BE2C (cell line): ENCODE data around the gene PCSK2.

Source experiments
- DNase-seq: peaks from one replicate; pipeline ENCODE4 v3.0.0-alpha.2; 2020
- H3K27me3 ChIP-seq: fragments of 250-450 bp; sonication (Bioruptor Pico); 2 replicates; pipeline ENCODE4 v1.5.1; 2020; ENCODE audit warnings: mild to moderate bottlenecking
- H3K36me3 ChIP-seq: fragments of 250-450 bp; sonication (Bioruptor Pico); 2 replicates; pipeline ENCODE4 v1.5.1; 2020; ENCODE audit warnings: mild to moderate bottlenecking
- H3K4me1 ChIP-seq: fragments of 250-450 bp; sonication (Bioruptor Pico); 2 replicates; pipeline ENCODE4 v1.5.1; 2020
- H3K4me3 ChIP-seq: 2 replicates; pipeline ENCODE4 v1.5.1; 2011; ENCODE audit warnings: low read depth, low read length
- H3K9me3 ChIP-seq: fragments of 250-450 bp; sonication (Bioruptor Pico); 2 replicates; pipeline ENCODE4 v1.5.1; 2020
- TF ChIP-seq, protein P1 (sequence below): IDR thresholded peaks from 2 replicates; pipeline ENCODE4 v1.5.1; 2012; ENCODE audit warnings: mild to moderate bottlenecking, low read depth, low read length

PCSK2 gene

GRCh38 chr20:17482536-17482935, 255.7 kb downstream of the PCSK2 start:
- TF ChIP-seq, protein P1, sequence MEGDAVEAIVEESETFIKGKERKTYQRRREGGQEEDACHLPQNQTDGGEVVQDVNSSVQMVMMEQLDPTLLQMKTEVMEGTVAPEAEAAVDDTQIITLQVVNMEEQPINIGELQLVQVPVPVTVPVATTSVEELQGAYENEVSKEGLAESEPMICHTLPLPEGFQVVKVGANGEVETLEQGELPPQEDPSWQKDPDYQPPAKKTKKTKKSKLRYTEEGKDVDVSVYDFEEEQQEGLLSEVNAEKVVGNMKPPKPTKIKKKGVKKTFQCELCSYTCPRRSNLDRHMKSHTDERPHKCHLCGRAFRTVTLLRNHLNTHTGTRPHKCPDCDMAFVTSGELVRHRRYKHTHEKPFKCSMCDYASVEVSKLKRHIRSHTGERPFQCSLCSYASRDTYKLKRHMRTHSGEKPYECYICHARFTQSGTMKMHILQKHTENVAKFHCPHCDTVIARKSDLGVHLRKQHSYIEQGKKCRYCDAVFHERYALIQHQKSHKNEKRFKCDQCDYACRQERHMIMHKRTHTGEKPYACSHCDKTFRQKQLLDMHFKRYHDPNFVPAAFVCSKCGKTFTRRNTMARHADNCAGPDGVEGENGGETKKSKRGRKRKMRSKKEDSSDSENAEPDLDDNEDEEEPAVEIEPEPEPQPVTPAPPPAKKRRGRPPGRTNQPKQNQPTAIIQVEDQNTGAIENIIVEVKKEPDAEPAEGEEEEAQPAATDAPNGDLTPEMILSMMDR: no peak
- Histone ChIP-seq H3K4me1 (peaks cover 3% of the 10 kb centered on the region; the same call in 1 of the 2 replicates), H3K27me3 (peaks cover 22% of the 10 kb centered on the region), H3K9me3 (no peaks in the 10 kb centered on the region), H3K4me3 (no peak overlapping the region), H3K36me3 (no peaks in the 10 kb centered on the region)
- DNase-seq: no peak

DNA sequence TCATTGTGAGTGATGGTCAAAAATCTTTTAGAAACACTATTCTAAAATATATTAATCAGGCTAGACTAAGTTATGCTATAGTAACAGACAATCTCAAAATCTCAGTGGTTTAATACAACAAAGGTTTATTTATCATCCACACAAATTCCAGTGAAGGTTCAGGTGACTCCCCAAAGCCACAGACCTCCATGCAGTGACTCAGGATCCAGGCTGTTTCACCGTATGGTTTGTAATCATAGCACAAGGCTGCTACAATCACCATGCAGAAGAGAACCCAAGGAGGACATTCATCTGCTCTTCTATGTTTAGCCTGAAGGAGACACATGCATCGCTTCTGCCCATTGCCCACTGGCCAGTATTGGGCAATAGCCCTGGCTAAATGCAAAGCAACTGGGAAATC, 258.2 kb downstream of the PCSK2 start:
- Histone ChIP-seq H3K27me3 (peaks cover 23% of the 10 kb centered on the region), H3K4me3 (no peak overlapping the region), H3K9me3 (no peaks in the 10 kb centered on the region), H3K36me3 (no peaks in the 10 kb centered on the region), H3K4me1 (no peaks in the 10 kb centered on the region)
- TF ChIP-seq, protein P1: no peak
- DNase-seq: no peak

GRCh38 chr20:17488916-17489600, 262.2 kb downstream of the PCSK2 start:
- Histone ChIP-seq H3K4me1 (no peaks in the 10 kb centered on the region), H3K4me3 (no peak overlapping the region), H3K27me3 (peaks cover 15% of the 10 kb centered on the region), H3K9me3 (no peaks in the 10 kb centered on the region), H3K36me3 (no peaks in the 10 kb centered on the region)
- DNase-seq: no peak
- TF ChIP-seq, protein P1: no peak

DNA sequence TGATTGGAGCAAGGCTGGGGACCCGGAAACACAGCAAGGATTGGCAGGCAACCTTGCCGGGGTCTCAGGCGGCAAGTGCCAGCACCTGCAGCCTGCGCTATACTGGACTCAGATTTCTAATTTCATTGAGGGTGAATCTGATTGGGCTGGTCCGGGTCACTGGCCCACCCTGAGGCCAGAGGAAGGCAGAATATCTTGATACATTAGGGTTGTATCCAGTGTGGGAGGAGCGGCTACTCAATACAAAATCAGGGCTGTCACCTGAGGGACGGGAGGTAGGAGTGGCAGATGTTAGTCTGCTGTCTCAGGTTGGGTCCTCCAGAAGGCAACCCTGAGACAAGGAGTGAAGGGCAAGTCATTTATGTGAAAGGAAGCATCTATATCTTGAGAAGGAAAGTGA, 263.7 kb downstream of the PCSK2 start:
- no peak for DNase-seq
- TF ChIP-seq, protein P1: no peak

GRCh38 chr20:17491041-17491440, 264.2 kb downstream of the PCSK2 start:
- H3K4me1 ChIP-seq: no peaks in the 10 kb centered on the region
- H3K27me3 ChIP-seq: peaks cover 13% of the 10 kb centered on the region
- no peaks in the 10 kb centered on the region for H3K36me3 ChIP-seq
- no peaks in the 10 kb centered on the region for H3K9me3 ChIP-seq
- TF ChIP-seq, protein P1: no peak
- H3K4me3 ChIP-seq: no peak overlapping the region
- no peak for DNase-seq

More for the DNA sequence above, 263.7 kb downstream of the PCSK2 start:
- Histone ChIP-seq H3K4me1 (no peaks in the 10 kb centered on the region), H3K36me3 (no peaks in the 10 kb centered on the region), H3K27me3 (peaks cover 11% of the 10 kb centered on the region), H3K4me3 (no peak overlapping the region), H3K9me3 (no peaks in the 10 kb centered on the region)

DNA sequence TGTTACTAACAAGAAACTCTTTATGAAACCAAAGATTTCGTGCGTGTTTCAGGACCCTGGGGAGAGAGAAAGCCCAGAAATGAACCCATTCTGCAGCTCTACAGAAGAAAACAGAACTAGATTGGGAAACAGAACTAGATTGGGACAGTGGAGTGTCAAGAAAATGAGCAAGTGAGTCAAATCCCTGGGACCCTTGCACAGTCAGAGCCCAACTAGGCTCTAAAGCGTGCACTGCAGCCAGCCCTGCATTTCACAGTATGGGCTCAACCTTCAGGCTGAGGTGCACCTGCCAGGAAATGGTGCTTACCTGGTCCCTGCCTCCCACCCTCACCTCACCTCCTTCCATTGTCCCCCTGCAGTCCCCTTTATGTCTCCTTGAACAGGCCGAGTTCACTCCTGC, 264.6 kb downstream of the PCSK2 start:
- no peak overlapping the region for H3K4me3 ChIP-seq
- H3K36me3 ChIP-seq: no peaks in the 10 kb centered on the region
- TF ChIP-seq, protein P1: no peak
- H3K4me1 ChIP-seq: no peaks in the 10 kb centered on the region
- DNase-seq: no peak
- H3K27me3 ChIP-seq: peaks cover 17% of the 10 kb centered on the region
- H3K9me3 ChIP-seq: no peaks in the 10 kb centered on the region
